Activated naive CD4-positive, alpha-beta T cell treated with Interleukin-2 at 50 U/mL for 16 hours (primary cell): Measurements from ENCODE around the gene KRTAP9-7.
"Not testable (repeated sequence)": the region's sequence is repeated elsewhere in the genome, so short reads cannot be mapped to it uniquely, and the experiment has no call there.

Experiments used
- DNase-seq: peaks from one replicate; pipeline ENCODE4 v3.0.0-alpha.2; 2020

KRTAP9-7 gene

GRCh38 chr17:41275648-41276190 is at the start of gene KRTAP9-7:
KRTAP9-7 (plus strand) TSS chr17:41275698; CDS start chr17:41275698, 0 bp downstream.
- not testable (repeated sequence) for DNase-seq

- DNase-seq, result no peak
These were observed 49.4 kb upstream of the KRTAP9-7 start for GRCh38 chr17:41226051-41226450.

GRCh38 chr17:41226598-41227095 is 48.9 kb upstream of the KRTAP9-7 start, which contains the start of gene KRTAP9-2:
KRTAP9-2 (plus strand) TSS chr17:41226648; CDS start chr17:41226655, 7 bp downstream.
- not testable (repeated sequence) for DNase-seq

GRCh38 chr17:41230094-41230493 is 45.4 kb upstream of the KRTAP9-7 start:
- no peak for DNase-seq

- no peak for DNase-seq
These were observed 43.8 kb upstream of the KRTAP9-7 start for GRCh38 chr17:41231731-41232130.

GRCh38 chr17:41232399-41233105 is 42.9 kb upstream of the KRTAP9-7 start, which contains the start of gene KRTAP9-3:
KRTAP9-3 (plus strand) TSS chr17:41232449; CDS start chr17:41232502, 53 bp downstream.
- not testable (repeated sequence) for DNase-seq

GRCh38 chr17:41237116-41237515 is 38.4 kb upstream of the KRTAP9-7 start:
- not testable (repeated sequence) for DNase-seq

- not testable (repeated sequence) for DNase-seq
These were observed 37.5 kb upstream of the KRTAP9-7 start, which contains the start of gene KRTAP9-8 for GRCh38 chr17:41237949-41238437. KRTAP9-8 (plus strand) TSS chr17:41237999; CDS start chr17:41238052, 53 bp downstream.

GRCh38 chr17:41246995-41247787 is 28.3 kb upstream of the KRTAP9-7 start:
- DNase-seq, result not testable (repeated sequence)

GRCh38 chr17:41249637-41250240 is 25.8 kb upstream of the KRTAP9-7 start, which contains the start of gene KRTAP9-4:
KRTAP9-4 (plus strand) TSS chr17:41249687; CDS start chr17:41249721, 34 bp downstream.
- not testable (repeated sequence) for DNase-seq

- DNase-seq, result no peak
These were observed 24.2 kb upstream of the KRTAP9-7 start for GRCh38 chr17:41251261-41251660.

- no peak for DNase-seq
These were observed 20.6 kb upstream of the KRTAP9-7 start for GRCh38 chr17:41254861-41255260.

GRCh38 chr17:41255381-41256290 is 19.9 kb upstream of the KRTAP9-7 start, which contains the start of gene KRTAP9-9:
KRTAP9-9 (plus strand) TSS chr17:41255384.
- not testable (repeated sequence) for DNase-seq

GRCh38 chr17:41256291-41256685 is 19.2 kb upstream of the KRTAP9-7 start:
- DNase-seq, result no peak

- no peak for DNase-seq
These were observed 17.1 kb upstream of the KRTAP9-7 start for GRCh38 chr17:41258406-41258805.

- DNase-seq, result no peak
These were observed 12.3 kb upstream of the KRTAP9-7 start for GRCh38 chr17:41263212-41263611.

- DNase-seq, result no peak
These were observed 10.9 kb upstream of the KRTAP9-7 start for GRCh38 chr17:41264599-41264998.

GRCh38 chr17:41265078-41265477 is 10.4 kb upstream of the KRTAP9-7 start, which contains the start of gene KRTAP9-6:
KRTAP9-6 (plus strand) TSS chr17:41265378; CDS start chr17:41265378, 0 bp downstream.
- DNase-seq, result no peak

- DNase-seq, result no peak
These were observed 7.8 kb upstream of the KRTAP9-7 start for GRCh38 chr17:41267711-41268110.

GRCh38 chr17:41271323-41271722 is 4.2 kb upstream of the KRTAP9-7 start:
- not testable (repeated sequence) for DNase-seq

- DNase-seq, result no peak
These were observed 3.6 kb upstream of the KRTAP9-7 start for GRCh38 chr17:41271858-41272257.
